Superior temporal gyrus (tissue), 1 donor: Measurements from ENCODE around the gene ZBTB17.
"Not testable (repeated sequence)": the region's sequence is repeated elsewhere in the genome, so short reads cannot be mapped to it uniquely, and the experiment has no call there.

ENCODE experiments used
- DNase-seq: peaks from one replicate; pipeline ENCODE4 v3.0.0-alpha.2; 2016; ENCODE audit errors: extremely low spot score

ZBTB17 gene

DNA sequence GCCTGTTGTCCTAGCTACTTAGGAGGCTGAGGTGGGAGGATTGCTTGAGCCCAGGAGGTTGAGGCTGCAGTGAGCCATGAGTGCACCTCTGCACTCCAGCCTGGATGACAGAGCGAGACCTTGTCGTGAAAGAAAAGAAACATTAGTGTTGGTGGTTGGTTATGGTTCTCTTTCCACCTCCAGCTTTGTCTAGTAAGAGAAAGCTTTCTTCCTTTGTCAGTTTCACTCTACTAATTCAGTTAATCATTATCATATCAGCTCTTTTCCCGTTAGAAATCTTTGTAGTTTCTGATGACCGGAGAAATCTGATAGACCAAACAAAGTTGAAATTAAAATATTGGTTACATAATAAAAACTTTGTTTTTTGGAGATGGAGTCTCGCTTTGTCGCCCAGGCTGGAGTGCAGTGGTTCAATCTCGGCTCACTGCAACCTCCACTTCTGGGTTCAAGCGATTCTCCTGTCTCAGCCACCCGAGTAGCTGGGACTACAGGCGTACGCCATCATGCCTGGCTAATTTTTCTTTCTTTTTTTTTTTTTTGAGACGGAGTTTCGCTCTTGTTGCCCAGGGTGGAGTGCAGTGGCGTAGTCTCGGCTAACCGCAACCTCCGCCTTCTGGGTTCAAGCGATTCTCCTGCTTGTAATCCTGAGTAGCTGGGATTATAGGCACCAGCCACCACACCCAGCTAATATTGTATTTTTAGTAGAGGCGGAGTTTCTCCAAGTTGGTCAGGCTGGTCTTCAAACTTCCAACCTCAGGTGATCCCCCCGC lies 78.9 kb downstream of the ZBTB17 start:
- DNase-seq, result not testable (repeated sequence)

GRCh38 chr1:15895233-15895632 lies 80.7 kb downstream of the ZBTB17 start:
- no peak for DNase-seq

DNA sequence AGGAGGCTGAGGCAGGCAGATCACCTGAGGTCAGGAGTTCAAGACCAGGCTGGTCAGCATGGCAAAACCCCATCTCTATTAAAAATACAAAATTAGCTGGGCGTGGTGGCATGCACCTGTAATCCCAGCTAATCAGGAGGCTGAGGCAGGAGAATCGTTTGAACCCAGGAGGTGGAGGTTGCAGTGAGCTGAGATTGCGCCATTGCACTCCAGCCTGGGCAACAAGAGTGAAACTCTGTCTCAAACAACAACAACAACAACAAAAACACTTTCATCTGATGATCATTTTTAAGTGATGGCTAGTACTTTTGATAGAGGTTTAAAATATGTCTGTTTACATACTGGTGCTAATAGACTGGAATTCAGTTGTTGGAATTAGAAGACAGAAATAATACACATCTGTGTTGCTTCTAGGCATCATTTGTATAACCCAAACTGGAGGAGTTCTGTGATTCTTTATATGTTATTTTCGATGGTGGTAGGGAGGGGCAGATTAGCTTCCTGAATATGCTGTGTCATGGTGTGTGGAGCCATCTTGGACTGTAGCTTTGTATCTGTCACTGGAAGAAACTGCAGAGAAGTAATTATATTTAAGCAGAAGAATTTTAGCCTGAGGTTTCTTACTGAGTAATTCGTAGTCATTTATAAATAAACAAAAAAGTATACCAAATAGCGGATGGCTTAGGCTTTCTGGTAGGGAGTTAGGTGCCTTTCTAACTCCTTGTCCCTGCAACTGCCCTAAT lies 82.9 kb downstream of the ZBTB17 start:
- DNase-seq, result not testable (repeated sequence)
